Retinal pigment epithelial cell (primary cell): Measurements from ENCODE around the gene CELF2.

Experiments used
- DNase-seq: peaks from one replicate; pipeline ENCODE4 v3.0.0-alpha.2; 2010; ENCODE audit warnings: low read depth
- H3K4me3 ChIP-seq: 2 replicates; pipeline ENCODE4 v1.5.1; 2011; ENCODE audit warnings: mild to moderate bottlenecking, low read length, control low read depth, moderate library complexity
- TF ChIP-seq, protein P1 (sequence below): conservative IDR thresholded peaks from 2 replicates; pipeline ENCODE4 v1.5.1; 2011; ENCODE audit warnings: low read depth, low read length, control low read depth, inconsistent platforms

Gene CELF2

DNA sequence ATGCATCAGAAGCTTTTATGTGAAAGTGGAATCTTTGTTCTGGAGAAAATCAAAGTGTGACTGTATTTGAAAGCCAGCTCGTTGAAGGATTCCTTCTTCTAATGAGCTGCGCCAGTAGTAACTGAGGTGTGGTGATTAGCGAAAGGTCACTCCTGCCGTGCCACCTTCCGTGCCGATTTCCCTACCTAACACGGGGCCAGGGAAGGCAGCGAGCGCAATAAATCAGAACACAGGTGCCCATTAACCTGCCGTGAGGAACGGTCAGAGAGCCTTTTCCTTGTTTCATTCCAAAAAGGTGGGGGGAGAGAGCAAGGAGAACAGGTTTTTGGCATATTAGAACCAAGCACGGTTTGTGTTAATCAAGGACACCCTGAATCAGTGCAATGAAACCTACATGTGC lies 258.0 kb downstream of the CELF2 start:
- TF ChIP-seq, protein P1, sequence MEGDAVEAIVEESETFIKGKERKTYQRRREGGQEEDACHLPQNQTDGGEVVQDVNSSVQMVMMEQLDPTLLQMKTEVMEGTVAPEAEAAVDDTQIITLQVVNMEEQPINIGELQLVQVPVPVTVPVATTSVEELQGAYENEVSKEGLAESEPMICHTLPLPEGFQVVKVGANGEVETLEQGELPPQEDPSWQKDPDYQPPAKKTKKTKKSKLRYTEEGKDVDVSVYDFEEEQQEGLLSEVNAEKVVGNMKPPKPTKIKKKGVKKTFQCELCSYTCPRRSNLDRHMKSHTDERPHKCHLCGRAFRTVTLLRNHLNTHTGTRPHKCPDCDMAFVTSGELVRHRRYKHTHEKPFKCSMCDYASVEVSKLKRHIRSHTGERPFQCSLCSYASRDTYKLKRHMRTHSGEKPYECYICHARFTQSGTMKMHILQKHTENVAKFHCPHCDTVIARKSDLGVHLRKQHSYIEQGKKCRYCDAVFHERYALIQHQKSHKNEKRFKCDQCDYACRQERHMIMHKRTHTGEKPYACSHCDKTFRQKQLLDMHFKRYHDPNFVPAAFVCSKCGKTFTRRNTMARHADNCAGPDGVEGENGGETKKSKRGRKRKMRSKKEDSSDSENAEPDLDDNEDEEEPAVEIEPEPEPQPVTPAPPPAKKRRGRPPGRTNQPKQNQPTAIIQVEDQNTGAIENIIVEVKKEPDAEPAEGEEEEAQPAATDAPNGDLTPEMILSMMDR, result no peak
- no peak overlapping the region for H3K4me3 ChIP-seq
- no peak for DNase-seq

DNA sequence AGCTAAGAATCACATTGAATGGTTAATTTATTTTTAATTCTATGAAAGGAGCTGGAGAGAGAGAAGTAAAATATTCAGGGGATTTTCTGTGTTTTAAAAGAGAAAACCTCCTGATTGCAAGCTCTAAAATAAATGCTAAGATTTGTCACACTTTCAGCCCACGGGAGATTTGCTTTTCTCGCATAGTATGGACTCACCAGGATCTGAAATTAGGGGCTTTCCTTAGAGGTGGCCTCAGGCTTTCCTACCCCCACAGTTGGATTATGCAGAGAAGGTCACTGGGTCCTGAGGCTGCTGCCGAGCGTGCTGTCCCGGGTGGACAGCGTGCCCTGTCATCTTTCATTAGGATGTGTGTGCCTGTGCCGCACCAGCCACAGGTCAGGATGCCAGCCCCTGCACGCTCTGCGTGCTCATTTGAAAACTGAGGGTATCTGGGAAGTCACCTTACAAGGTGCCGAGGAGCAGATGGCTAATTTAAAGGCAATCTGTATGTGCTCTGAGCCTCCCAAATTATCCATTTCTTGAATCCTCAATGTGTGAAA lies 258.8 kb downstream of the CELF2 start:
- DNase-seq, result no peak
- H3K4me3 ChIP-seq, result no peak overlapping the region
- TF ChIP-seq, protein P1, result no peak

DNA sequence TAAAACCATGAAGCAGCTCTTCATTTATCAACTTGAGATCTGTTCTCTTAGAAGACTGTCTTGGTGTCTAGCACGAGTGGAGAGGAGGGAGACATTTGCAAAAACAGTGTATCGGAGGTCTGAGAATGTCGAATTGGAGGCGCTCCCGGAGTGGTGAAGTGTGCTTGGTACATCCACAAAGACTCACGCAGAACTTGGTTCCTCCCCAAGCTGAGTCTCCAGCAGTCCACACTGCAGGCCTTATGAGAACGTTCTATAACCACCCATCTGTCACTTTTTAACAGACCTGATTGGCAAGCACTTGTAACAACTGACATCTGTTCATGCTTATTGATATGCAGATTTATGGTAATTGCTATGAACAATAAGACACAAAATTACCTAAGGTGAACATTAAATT lies 261.6 kb downstream of the CELF2 start:
- TF ChIP-seq, protein P1, result no peak
- no peak for DNase-seq
- H3K4me3 ChIP-seq, result no peak overlapping the region

DNA sequence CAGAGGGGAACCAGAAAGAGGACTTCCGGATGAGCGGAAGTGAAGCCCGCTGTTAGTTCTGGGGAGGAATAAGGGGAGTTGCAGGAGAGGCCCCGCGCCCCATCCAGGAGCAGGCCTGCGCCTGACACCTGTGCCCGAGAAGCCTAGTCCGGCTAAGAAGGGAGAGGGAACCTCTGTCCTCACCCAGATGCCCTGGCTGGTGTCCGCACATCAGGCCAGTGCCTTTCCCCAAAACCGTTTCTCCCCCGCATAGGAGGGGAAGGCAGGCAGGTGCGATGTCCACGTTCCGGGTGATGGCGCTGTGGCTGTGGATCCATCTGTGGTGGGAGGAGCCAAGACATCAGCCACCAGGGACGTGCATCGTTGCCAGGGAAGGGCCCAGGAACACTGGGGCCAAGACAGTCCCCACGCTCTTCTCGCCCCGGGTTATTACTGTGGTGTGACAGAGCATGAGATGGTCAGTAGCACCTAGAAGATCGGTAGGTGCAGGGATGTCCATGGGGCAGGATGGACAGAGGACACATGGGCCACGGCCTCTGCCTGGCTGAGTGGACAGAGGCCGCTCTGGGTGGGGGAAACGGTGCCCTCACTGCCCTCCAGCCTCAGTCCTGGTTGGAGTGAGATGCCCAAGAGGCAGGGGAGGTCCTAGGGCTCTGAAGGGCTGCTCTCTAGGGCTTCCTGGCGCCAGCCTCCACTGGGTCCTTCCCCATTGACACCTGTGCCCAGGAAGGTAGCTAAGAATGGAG lies 262.7 kb downstream of the CELF2 start:
- DNase-seq, result no peak
- no peak overlapping the region for H3K4me3 ChIP-seq
- TF ChIP-seq, protein P1, result no peak

DNA sequence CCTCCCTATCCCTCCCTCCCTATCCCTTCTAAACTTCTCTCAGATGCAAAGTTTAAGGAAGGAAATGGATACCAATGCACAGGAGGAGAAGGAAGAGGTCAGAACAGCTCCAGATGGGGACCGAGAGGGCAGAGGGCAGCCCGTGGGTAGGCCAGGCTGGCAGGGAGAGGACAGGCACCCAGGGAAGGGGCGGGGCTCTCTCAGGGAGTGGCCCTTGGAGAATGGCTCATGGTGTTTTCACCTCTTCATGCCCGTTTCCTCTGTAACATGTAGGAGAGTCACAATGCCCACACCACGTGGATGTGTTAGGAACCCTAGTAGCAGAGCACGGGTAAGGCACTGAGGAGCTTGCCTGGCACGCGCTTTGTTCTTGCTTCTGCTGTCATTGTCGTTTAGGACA lies 264.5 kb downstream of the CELF2 start:
- DNase-seq, result no peak
- TF ChIP-seq, protein P1, result no peak
- H3K4me3 ChIP-seq, result no peak overlapping the region

DNA sequence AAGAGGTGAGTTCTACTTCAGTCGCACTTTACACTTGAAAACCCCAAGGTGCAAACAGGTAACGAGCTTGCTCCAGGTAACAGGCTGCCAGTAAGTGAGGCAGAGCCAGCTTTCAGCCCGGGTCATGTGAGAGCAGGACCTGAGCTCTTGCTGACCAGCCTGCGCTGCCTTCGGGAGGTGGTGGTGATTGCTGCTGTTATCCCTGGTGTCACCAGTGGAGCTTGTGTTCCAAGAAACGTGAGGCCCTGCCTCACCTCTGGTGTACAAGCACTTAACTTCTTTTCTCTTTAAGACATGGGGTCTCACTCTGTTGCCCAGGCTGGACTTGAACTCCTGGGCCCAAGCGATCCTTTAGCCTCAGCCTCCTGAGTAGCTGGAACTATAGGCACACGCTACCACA lies 265.0 kb downstream of the CELF2 start:
- no peak overlapping the region for H3K4me3 ChIP-seq
- DNase-seq, result no peak
- TF ChIP-seq, protein P1, result no peak

DNA sequence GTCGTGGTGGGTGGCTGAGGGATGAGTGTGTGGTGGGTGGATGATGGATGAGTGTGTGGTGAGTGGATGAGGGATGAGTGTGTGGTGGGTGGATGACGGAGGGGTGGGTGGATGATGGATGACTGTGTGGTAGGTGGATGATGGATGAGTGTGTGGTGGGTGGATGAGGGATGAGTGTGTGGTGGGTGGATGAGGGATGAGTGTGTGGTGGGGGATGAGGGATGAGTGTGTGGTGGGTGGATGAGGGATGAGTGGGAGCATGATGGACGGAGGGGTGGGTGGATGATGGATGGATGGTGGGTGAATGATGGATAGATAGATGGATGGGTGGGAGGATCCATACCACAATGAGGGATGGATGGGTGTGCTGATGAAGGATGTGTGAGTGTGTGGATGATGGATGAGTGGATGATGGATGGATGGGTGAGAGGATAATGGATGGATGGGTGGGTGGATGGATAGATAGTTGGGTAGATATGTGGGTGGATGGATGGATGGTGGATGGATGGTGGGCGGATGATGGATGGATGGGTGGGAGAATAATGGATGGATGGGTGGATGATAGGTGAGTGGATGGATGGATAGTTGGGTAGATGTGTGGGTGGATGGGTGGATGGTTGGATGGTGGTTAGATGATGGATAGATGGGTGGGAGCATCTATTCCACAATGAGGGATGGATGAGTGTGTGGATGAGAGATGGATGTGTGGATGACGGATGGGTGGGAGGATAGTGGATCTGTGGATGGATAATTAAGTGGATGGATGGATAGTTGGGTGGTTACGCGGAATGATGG lies 266.8 kb downstream of the CELF2 start:
- no peak for DNase-seq
- H3K4me3 ChIP-seq, result no peak overlapping the region
- TF ChIP-seq, protein P1, result no peak
